GM12878 (cell line): Measurements from ENCODE around the gene URAD. TPM values are rescaled to one million over a fixed set of nuclear protein-coding genes. Genes with fewer than 3 reads are reported as not detected.

Experiments used
- BCLAF1 ChIP-seq: fragments of 450-650 bp; IDR thresholded peaks from 2 replicates; pipeline ENCODE4 v1.6.1; 2017; ENCODE audit warnings: antibody characterized with exemption, mild to moderate bottlenecking, moderate library complexity
- CUX1 ChIP-seq: IDR thresholded peaks from 2 replicates; pipeline ENCODE4 v1.6.1; 2012; ENCODE audit warnings: improper control_type of control experiment, low read depth, low read length; ENCODE audit not compliant: insufficient replicate concordance
- EED ChIP-seq: sonication (generic); IDR thresholded peaks from 2 replicates; pipeline ENCODE4 v1.6.1; 2016; ENCODE audit warnings: antibody characterized with exemption, low read depth
- IKZF1 ChIP-seq: fragments of 450-650 bp; conservative IDR thresholded peaks from 2 replicates; pipeline ENCODE4 v1.6.1; 2017; ENCODE audit warnings: antibody characterized with exemption, mild to moderate bottlenecking
- NFIC ChIP-seq: IDR thresholded peaks from 2 replicates; pipeline ENCODE4 v1.6.1; 2012; ENCODE audit warnings: low read depth, mild to moderate bottlenecking, inconsistent platforms, low read length, moderate library complexity
- POLR2A ChIP-seq: IDR thresholded peaks from 2 replicates; pipeline ENCODE4 v1.6.1; 2011; ENCODE audit warnings: low read depth, mild to moderate bottlenecking, low read length
- RELB ChIP-seq: fragments of 450-650 bp; IDR thresholded peaks from 2 replicates; pipeline ENCODE4 v1.6.1; 2017; ENCODE audit warnings: low read depth, mild to moderate bottlenecking, moderate library complexity
- SMC3 ChIP-seq: IDR thresholded peaks from 2 replicates; pipeline ENCODE4 v1.6.1; 2011; ENCODE audit warnings: low read length, improper control_type of control experiment, borderline replicate concordance
- ZNF592 ChIP-seq: fragments of 450-650 bp; IDR thresholded peaks from 2 replicates; pipeline ENCODE4 v1.6.1; 2017; ENCODE audit warnings: mild to moderate bottlenecking, moderate library complexity
- ZNF687 ChIP-seq: fragments of 450-650 bp; IDR thresholded peaks from 2 replicates; pipeline ENCODE4 v1.6.1; 2017; ENCODE audit warnings: mild to moderate bottlenecking, moderate library complexity
- polyA plus RNA-seq, 11 experiments: library from polyadenylated mRNA; depleted of rRNA in 4 of 11; unstranded in 6 of 11; stranded (reverse) in 5 of 11; fragments of >200 nt; fragmentation: Nextera tagmentation in 4 of 11; fragmentation: Illumina TruSeq in 1 of 11; extraction: Ambion mirVana in 4 of 11; extraction: Trizol in 1 of 11; gene quantifications; 1 replicate in 1 of 11; 2 replicates in 10 of 11; pipeline versions ENCODE4 v1.2.1 to v1.2.3, GENCODE V29; 2011 to 2016; ENCODE audit warnings: inconsistent platforms in 2 of 11, missing spikeins in 2 of 11, low read depth in 1 of 11
- total RNA-seq, 4 experiments: library from RNA; depleted of rRNA in 3 of 4; stranded (reverse); fragments of >200 nt in 3 of 4; fragmentation: Illumina TruSeq in 1 of 4; extraction: Trizol in 1 of 4; gene quantifications; 2 replicates each; pipeline versions ENCODE4 v1.2.1 to v1.2.3, GENCODE V29; 2013 to 2021

URAD gene
- total and polyA plus RNA-seq, 10 of the 15 experiments (the other 5 are each of a cell fraction or from before 2014, with no cell fraction given) = not detected

GRCh38 chr13:28035146-28035782 is 46.8 kb upstream of the URAD start (continued):
- TF ChIP-seq IKZF1 = peak; percentile 62
- TF ChIP-seq POLR2A = no peak
- TF ChIP-seq RELB = peak; percentile 70; the same call in 1 of the 2 replicates
- no peak for TF ChIP-seq BCLAF1
- TF ChIP-seq EED = peak; percentile 49; the same call in 1 of the 2 replicates
- TF ChIP-seq ZNF592 = peak; percentile 82; the same call in 1 of the 2 replicates
- no peak for TF ChIP-seq SMC3
- TF ChIP-seq ZNF687 = 0 out of 2 replicates have a peak, but pooled peaks have one; percentile 43
- peak; percentile 63 for TF ChIP-seq CUX1
- 0 out of 2 replicates have a peak, but pooled peaks have one; percentile 10 for TF ChIP-seq NFIC
